MM.1S (cell line): ENCODE data around the gene APOL4.

Source experiments
- EZH2 ChIP-seq: fragments of 300-600 bp; sonication (generic); optimal IDR thresholded peaks from 2 replicates; pipeline ENCODE3; 2017; ENCODE audit warnings: low read depth, mild to moderate bottlenecking, antibody characterized with exemption, low read length, mixed read lengths
- EZH2phosphoT487 ChIP-seq: fragments of 300-600 bp; sonication (generic); IDR thresholded peaks from 2 replicates; pipeline ENCODE4 v1.6.1; 2018; ENCODE audit warnings: antibody characterized with exemption, low read length
- TF ChIP-seq, protein P1 (sequence below): fragments of 300-600 bp; sonication (generic); IDR thresholded peaks from 2 replicates; pipeline ENCODE4 v1.5.1; 2016; ENCODE audit warnings: antibody characterized with exemption, low read length, mixed read lengths

DNA sequence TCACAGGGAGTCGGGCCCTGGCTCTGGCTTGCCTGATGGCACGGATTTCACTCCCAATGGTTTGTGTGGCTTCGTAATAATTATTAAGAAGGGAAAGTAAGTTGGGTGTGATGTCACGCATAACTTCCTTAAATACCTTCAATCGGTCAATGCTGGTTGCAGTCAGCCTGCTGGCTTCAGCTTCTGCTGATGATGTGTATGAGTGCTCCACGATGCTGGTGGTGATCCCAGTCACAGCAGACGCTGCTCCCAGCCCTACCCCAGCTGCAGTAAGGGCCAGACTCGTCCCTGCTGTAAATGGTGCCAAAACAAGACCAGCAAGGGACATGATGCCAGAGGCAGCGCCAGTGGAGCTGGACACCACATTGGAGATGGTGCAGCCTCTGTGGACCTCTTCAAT lies 60.1 kb downstream of the APOL4 start:
- TF ChIP-seq, protein P1, sequence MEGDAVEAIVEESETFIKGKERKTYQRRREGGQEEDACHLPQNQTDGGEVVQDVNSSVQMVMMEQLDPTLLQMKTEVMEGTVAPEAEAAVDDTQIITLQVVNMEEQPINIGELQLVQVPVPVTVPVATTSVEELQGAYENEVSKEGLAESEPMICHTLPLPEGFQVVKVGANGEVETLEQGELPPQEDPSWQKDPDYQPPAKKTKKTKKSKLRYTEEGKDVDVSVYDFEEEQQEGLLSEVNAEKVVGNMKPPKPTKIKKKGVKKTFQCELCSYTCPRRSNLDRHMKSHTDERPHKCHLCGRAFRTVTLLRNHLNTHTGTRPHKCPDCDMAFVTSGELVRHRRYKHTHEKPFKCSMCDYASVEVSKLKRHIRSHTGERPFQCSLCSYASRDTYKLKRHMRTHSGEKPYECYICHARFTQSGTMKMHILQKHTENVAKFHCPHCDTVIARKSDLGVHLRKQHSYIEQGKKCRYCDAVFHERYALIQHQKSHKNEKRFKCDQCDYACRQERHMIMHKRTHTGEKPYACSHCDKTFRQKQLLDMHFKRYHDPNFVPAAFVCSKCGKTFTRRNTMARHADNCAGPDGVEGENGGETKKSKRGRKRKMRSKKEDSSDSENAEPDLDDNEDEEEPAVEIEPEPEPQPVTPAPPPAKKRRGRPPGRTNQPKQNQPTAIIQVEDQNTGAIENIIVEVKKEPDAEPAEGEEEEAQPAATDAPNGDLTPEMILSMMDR = no peak
- TF ChIP-seq EZH2phosphoT487 (no peak), EZH2 (no peak)
